Measurements from ENCODE around the gene NMD3. TPM values are rescaled to one million over a fixed set of nuclear protein-coding genes. Genes with fewer than 3 reads are reported as not detected.

Gene NMD3
- total RNA-seq, 1 experiment from 2014 or later, result 55.6 TPM

GRCh38 chr3:161233557-161233956 is 12.4 kb downstream of the NMD3 start:
- Histone ChIP-seq H4K91ac (ENCODE audit: insufficient read length, low read depth, low read length) (no peak overlapping the region), H2BK15ac (ENCODE audit: low read depth, low read length) (no peak overlapping the region), H3K27me3 (ENCODE audit: insufficient read depth, low read length) (no peaks in the 10 kb centered on the region), H3K79me1 (ENCODE audit: insufficient read depth, low read depth, low read length, poor library complexity, severe bottlenecking) (peaks cover 5% of the 10 kb centered on the region), H4K5ac (ENCODE audit: insufficient read length, low read depth, low read length) (no peak overlapping the region), H2AFZ (ENCODE audit: low read length) (no peak overlapping the region), H3K79me2 (ENCODE audit: insufficient read depth, low read length) (peaks cover 4% of the 10 kb centered on the region; the same call in 1 of the 2 replicates), H3K4ac (ENCODE audit: low read depth, low read length) (no peak overlapping the region), H2BK120ac (ENCODE audit: low read depth, low read length, poor library complexity, severe bottlenecking) (no peak overlapping the region), H3K23ac (ENCODE audit: insufficient read length, low read depth, low read length) (no peak overlapping the region), H3K9me3 (ENCODE audit: control insufficient read depth, low read depth, low read length) (no peaks in the 10 kb centered on the region), H3K23me2 (ENCODE audit: insufficient read length, low read depth, low read length, poor library complexity, severe bottlenecking) (no peaks in the 10 kb centered on the region), H3K18ac (ENCODE audit: insufficient read length, low read depth, low read length) (no peak overlapping the region), H3K9ac (ENCODE audit: extremely low read depth, insufficient read length, low read length) (no peak overlapping the region), H2BK20ac (ENCODE audit: low read depth, low read length, poor library complexity, severe bottlenecking) (no peak overlapping the region), H4K8ac (replicated peaks; ENCODE audit: insufficient read length, low read depth, low read length) (no peak overlapping the region), H2BK5ac (ENCODE audit: insufficient read length, low read length) (no peak overlapping the region), H4K20me1 (ENCODE audit: control insufficient read depth, insufficient read depth, insufficient read length) (no peaks in the 10 kb centered on the region), H2AK5ac (ENCODE audit: insufficient read length, low read length) (no peak overlapping the region), H3T11ph (ENCODE audit: low read length) (no peak overlapping the region), H3K4me2 (ENCODE audit: insufficient read depth, insufficient read length, low read length) (no peak overlapping the region), H3K14ac (ENCODE audit: insufficient read depth, low read length) (no peak overlapping the region), H3K56ac (ENCODE audit: insufficient read length, low read depth, low read length) (no peak overlapping the region), H3K27ac (ENCODE audit: insufficient read length, low read depth, low read length) (no peak overlapping the region), H2BK12ac (ENCODE audit: insufficient read length, low read depth, low read length) (no peak overlapping the region), H3K4me1 (ENCODE audit: insufficient read depth, low read length) (no peaks in the 10 kb centered on the region)
- Mint-ChIP-seq H3K27me3 (ENCODE audit: low read depth) (no peaks in the 10 kb centered on the region), H3K4me3 (no peak overlapping the region), H3K9me3 (no peaks in the 10 kb centered on the region), H3K4me1 (no peaks in the 10 kb centered on the region), H3K27ac (no peak overlapping the region), H3K36me3 (ENCODE audit: insufficient read depth in 1 of 3, low read depth in 3 of 3) (peaks cover 11 to 42% (median 34%) of the 10 kb centered on the region in 3 experiments; a peak in 6 of 7 replicates)
- DNase-seq, result no peak
- WGBS (ENCODE audit: extremely low coverage, insufficient read length, low lambda C conversion rate), result no CpG with 5 or more reads among the region's 1 CpG
- no peak for TF ChIP-seq CTCF (conservative IDR thresholded peaks at IDR 0.05)
